Hematopoietic multipotent progenitor cell treated with erythropoietin and hydrocortisone succinate and interleukin-3 and kit ligand, for 17 days (in vitro differentiated cells): ENCODE results near the gene GMEB2.
"Not testable (repeated sequence)": the region's sequence is repeated elsewhere in the genome, so short reads cannot be mapped to it uniquely, and the experiment has no call there.

ENCODE experiments used
- DNase-seq: peaks from one replicate; pipeline ENCODE4 v3.0.0-alpha.2; 2015; ENCODE audit warnings: low spot score

GMEB2 gene

DNA sequence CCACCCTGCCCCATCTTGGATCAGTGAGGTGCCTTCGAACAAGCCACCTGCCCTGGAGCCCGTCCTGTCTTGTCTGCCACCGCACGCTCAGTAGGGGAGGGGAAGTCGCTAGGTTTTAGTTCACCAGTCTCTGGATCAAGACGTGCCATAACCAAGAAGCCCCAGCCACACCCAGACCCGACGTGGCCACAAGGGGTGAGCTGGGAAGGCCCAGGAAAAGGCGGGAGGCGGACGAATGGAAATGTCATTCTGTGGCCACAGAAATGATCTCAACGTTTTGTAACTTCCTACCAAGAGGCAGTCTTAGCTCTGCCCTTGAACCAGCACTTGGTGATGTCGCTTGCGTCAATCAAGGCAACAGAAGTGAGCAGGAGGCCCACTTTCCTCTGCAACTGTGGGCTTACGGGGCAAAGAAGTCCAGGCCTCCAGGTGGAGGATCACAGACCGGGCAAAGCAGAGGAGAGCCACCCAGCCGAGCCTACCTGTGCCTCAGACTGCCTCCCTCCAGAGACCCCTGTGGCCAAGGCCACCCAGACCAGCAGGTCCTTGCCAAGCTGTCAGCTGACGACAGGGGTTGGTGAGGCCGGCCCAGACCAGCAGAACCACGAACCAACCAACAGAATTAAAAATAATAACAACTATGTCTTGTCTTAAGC, 14.5 kb downstream of the GMEB2 start:
- DNase-seq, result no peak

- DNase-seq, result no peak
These were observed 15.3 kb downstream of the GMEB2 start for GRCh38 chr20:63611646-63612045.

DNA sequence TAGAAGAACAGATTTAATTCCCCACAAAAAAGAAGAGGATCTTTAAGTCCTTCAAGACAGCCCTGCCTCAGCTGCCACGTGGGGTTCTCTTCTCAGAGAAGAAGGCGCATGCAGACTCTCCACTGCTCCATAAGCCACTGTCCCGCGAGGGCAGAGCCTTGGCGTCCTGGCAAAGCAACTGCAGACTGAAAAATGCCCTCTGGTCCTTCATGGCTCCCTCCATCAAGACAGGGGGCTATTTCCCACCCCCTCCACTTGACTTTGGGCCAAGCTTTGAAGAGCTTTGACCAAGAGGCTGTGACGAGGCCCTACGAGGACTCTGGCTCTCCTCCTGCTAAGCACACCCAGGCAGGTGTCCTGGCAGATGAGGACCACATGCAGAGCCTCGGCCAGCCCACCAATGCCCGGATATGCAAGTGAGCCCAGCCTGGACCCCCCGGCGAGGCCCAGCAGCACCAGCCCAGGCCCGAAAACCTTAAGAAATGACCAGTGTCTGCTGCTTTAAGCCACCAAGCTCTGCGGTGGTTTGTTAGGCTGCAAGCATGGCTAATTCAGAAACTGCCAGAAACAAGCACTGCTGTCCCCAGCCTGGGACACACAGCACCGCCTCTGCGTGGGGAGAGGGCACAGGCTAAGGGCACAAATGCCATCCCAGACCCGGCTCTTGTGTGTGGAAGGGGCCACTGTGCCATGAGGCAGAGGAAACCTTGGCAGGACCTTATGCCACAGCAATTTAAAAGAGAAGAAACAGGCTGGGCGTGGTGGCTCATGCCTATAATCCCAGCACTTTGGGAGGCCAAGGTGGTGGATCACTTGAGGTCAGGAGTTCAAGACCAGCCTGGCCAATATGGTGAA, 16.1 kb downstream of the GMEB2 start:
- DNase-seq, result no peak

DNA sequence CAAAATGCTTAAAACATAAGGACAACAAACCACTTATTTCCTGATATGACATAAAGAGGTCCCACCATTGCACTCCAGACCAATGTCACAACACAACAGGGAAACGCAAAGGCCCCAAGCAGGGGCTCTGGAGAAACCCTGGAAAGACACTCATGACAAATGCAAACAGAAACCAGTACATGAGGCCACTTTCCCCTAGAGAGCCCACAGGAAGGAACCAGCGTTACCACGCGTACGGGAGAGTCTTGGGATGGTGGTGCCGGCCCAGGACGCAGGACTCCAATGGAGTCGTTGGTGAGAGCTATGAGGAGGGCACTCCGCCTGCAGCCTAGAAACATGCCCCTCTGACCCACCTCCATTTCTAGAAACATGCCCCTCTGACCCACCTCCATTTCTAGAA, 20.2 kb downstream of the GMEB2 start:
- DNase-seq, result no peak

- DNase-seq, result no peak
These were observed 24.6 kb downstream of the GMEB2 start for GRCh38 chr20:63602321-63602720.

GRCh38 chr20:63601679-63602078, 25.2 kb downstream of the GMEB2 start:
- DNase-seq, result not testable (repeated sequence)

GRCh38 chr20:63599396-63600050, 27.4 kb downstream of the GMEB2 start:
- DNase-seq, result no peak

- no peak for DNase-seq
These were observed 28.2 kb downstream of the GMEB2 start for GRCh38 chr20:63598479-63599395.

GRCh38 chr20:63597651-63598478, 29.0 kb downstream of the GMEB2 start:
- no peak for DNase-seq

DNA sequence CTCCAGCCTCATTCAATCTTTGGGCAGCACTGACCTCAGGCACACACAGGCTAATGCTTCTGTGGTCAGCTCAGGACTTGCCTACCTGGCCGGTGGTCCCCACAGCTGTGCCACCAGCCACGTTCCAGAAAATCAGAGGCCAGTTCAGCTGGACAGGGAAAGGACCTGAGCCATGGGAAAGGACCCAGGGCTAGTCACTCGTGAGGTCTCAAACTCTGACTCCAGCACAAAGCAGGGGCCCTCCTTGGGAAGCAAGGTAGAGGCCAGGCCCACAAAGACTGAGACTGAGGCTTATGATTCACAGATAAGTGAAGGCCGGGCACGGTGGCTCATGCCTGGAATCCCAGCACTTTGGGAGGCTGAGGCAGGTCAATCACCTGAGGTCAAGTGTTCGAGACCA, 30.5 kb downstream of the GMEB2 start:
- DNase-seq, result no peak

GRCh38 chr20:63595416-63596127, 31.3 kb downstream of the GMEB2 start:
- DNase-seq, result no peak

- DNase-seq, result no peak
These were observed 32.8 kb downstream of the GMEB2 start for GRCh38 chr20:63594043-63594561.

GRCh38 chr20:63592661-63593060, 34.2 kb downstream of the GMEB2 start:
- no peak for DNase-seq

GRCh38 chr20:63591786-63592355, 35.0 kb downstream of the GMEB2 start:
- no peak for DNase-seq

GRCh38 chr20:63591147-63591533, 35.8 kb downstream of the GMEB2 start:
- no peak for DNase-seq

DNA sequence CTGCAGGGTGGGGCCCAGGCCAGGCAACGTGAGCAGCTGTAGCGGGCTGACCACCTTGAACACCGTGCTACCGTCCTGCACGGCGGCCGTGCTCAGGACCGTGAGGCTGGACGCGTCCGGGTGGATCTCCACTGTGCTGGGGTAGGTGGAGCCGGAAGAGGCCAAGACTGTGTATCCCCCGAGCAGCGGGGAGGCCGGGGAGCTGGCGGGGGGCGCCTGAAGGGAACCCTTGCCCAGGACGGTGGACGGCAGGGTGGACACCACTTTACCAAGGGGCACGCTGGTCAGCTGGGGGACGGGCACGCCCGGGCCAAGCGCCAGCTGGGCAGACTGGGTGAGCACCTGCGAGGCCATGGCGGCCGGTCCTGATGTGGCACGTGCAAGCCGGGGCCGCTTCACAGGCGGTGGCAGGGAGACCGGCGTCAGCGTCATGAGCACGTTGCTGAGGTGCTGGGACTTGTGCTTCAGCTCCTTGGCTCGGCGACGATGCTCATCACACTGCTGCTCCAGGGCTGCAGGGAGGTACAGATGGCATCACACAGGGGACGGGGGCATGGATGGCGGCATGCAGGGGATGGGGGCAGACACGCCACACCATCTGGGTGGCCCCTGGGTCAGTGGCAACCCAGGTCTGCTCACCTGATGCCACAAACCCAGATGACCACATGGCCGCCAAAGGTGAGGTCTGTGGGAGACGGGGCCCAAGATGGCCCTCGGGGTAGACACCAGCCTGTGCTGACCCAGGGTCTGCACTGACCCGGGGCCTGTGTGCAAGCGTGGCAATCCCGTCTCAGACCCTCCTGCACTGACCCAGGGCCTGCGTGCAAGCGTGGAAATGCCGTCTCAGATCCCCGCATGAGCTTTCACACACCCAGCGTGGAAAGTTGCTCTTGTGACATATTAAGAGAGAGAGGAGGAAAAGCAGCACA, 36.4 kb downstream of the GMEB2 start:
- no peak for DNase-seq

DNA sequence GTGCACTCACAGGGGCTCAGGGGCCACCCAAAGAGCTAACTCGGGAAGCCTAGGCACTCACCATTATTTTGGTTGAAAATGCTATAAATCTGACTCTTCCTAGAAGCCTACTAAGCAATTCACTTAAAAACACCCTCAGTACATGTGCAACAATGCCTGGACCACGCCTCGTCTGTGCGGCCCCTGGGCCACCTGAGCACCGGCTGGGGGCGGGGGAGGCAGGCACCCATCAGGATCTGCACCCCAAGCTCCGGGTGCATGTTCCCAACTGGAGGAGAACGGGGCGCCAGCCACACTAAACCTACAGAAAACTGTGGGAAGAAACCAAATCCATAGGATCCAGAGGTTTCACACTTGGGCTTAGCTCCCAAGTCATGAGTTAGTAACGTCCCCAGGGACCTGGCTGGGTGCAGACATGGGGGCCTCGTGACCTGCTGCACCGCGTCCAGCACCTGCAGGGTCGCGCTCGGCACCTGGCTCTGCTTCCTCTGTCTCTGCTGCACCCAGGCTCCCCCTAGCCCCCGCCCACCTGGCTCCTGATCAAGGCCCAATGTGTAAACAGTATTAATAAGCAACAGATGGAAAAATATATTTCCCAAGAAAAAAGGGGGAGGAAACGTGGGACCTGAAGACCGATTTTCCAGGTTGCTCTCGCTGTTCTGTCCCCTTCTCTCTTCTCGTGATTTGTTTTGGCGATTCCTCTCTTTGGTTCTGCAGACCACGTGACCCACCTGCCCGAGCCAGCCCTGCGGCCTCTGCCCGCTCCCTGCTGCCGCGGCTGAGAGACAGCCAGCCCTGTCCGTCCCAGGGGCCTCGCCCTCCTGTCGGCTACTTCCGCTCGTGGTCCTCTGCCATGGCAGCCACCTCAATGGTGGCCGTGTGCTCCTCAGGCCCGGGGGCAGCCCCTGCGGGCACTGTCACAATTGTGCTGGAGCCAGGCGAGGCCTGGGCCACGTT, 37.4 kb downstream of the GMEB2 start:
- DNase-seq, result no peak

GRCh38 chr20:63588641-63589041, 38.3 kb downstream of the GMEB2 start:
- DNase-seq, result no peak
